ENCODE data around the gene MKLN1.
"Not testable (repeated sequence)": the region's sequence is repeated elsewhere in the genome, so short reads cannot be mapped to it uniquely, and the experiment has no call there.

Gene MKLN1

GRCh38 chr7:131320603-131321002 lies 7.1 kb upstream of the MKLN1 start:
- no peak for DNase-seq

GRCh38 chr7:131321656-131322055 lies 6.0 kb upstream of the MKLN1 start:
- no peak for DNase-seq

- DNase-seq, result no peak
Observed at GRCh38 chr7:131322061-131322460, 5.6 kb upstream of the MKLN1 start.

- DNase-seq, result no peak
Observed at GRCh38 chr7:131322861-131323260, 4.8 kb upstream of the MKLN1 start.

GRCh38 chr7:131325179-131325840 lies 2.4 kb upstream of the MKLN1 start:
- DNase-seq, result no peak

GRCh38 chr7:131326576-131326975 lies 1.1 kb upstream of the MKLN1 start:
- DNase-seq, result no peak

- peak; percentile 64 for DNase-seq
Observed at GRCh38 chr7:131327049-131327625, 539 bp upstream of the MKLN1 start.

- DNase-seq, result peak; percentile 13
Observed at GRCh38 chr7:131328377-131329175, 900 bp downstream of the MKLN1 start.

- no peak for DNase-seq
Observed at GRCh38 chr7:131329176-131329570, 1.5 kb downstream of the MKLN1 start.

GRCh38 chr7:131330299-131330698 lies 2.6 kb downstream of the MKLN1 start:
- no peak for DNase-seq

GRCh38 chr7:131331806-131332205 lies 4.1 kb downstream of the MKLN1 start:
- no peak for DNase-seq

GRCh38 chr7:131332729-131333128 lies 5.1 kb downstream of the MKLN1 start:
- DNase-seq, result not testable (repeated sequence)

- no peak for DNase-seq
Observed at GRCh38 chr7:131335639-131336381, 8.1 kb downstream of the MKLN1 start.

- DNase-seq, result peak; percentile 6
Observed at GRCh38 chr7:131336956-131337355, 9.3 kb downstream of the MKLN1 start.

- DNase-seq, result no peak
Observed at GRCh38 chr7:131338173-131338572, 10.5 kb downstream of the MKLN1 start.

GRCh38 chr7:131338691-131339390 lies 11.2 kb downstream of the MKLN1 start:
- DNase-seq, result no peak

GRCh38 chr7:131341690-131342089 lies 14.0 kb downstream of the MKLN1 start:
- DNase-seq, result no peak

- no peak for DNase-seq
Observed at GRCh38 chr7:131342864-131343442, 15.3 kb downstream of the MKLN1 start.

GRCh38 chr7:131346885-131347592 lies 19.4 kb downstream of the MKLN1 start:
- DNase-seq, result peak; percentile 18

- DNase-seq, result no peak
Observed at GRCh38 chr7:131352032-131352431, 24.4 kb downstream of the MKLN1 start.

- DNase-seq, result no peak
Observed at GRCh38 chr7:131354390-131354789, 26.7 kb downstream of the MKLN1 start.

All from DMS79 treated with DMSO at 0.1 percent for 48 hours (cell line).